Smooth muscle cell (in vitro differentiated cells): ENCODE data around the gene TBC1D16. TPM values are rescaled to one million over a fixed set of nuclear protein-coding genes. Genes with fewer than 3 reads are reported as not detected.

Source experiments
- DNase-seq: peaks from one replicate; lab custom pipeline; 2025; ENCODE audit not compliant: unreplicated experiment; lab: John Stamatoyannopoulos, UW
- H2AFZ ChIP-seq: fragments of 200-600 bp; sonication (generic); 2 replicates; pipeline ENCODE4 v1.6.0; 2016; ENCODE audit warnings: antibody characterized with exemption, low read depth, mild to moderate bottlenecking
- H3F3A ChIP-seq: fragments of 200-600 bp; sonication (generic); 2 replicates; pipeline ENCODE4 v1.6.0; 2017; ENCODE audit warnings: antibody characterized with exemption, low read depth
- H3K27ac ChIP-seq: fragments of 200-600 bp; sonication (generic); 2 replicates; pipeline ENCODE4 v1.5.1; 2016; ENCODE audit warnings: low read depth, mild to moderate bottlenecking
- H3K27me3 ChIP-seq: fragments of 200-600 bp; sonication (generic); 2 replicates; pipeline ENCODE4 v1.6.1; 2016; ENCODE audit warnings: low read depth, mild to moderate bottlenecking
- H3K36me3 ChIP-seq: fragments of 200-600 bp; sonication (generic); 2 replicates; pipeline ENCODE4 v1.5.1; 2016; ENCODE audit warnings: low read depth
- H3K4me1 ChIP-seq: fragments of 200-600 bp; sonication (generic); 2 replicates; pipeline ENCODE4 v1.5.1; 2016; ENCODE audit warnings: low read depth
- H3K4me2 ChIP-seq: fragments of 200-600 bp; sonication (generic); 2 replicates; pipeline ENCODE4 v1.6.0; 2016; ENCODE audit warnings: mild to moderate bottlenecking
- H3K4me3 ChIP-seq: fragments of 200-600 bp; sonication (generic); 2 replicates; pipeline ENCODE4 v1.5.1; 2016; ENCODE audit warnings: mild to moderate bottlenecking
- H3K79me2 ChIP-seq: fragments of 200-600 bp; sonication (generic); 2 replicates; pipeline ENCODE4 v1.6.0; 2016; ENCODE audit warnings: low read depth, mild to moderate bottlenecking
- H3K9ac ChIP-seq: fragments of 200-600 bp; sonication (generic); 2 replicates; pipeline ENCODE4 v1.6.0; 2016; ENCODE audit warnings: low read depth
- H3K9me3 ChIP-seq: fragments of 200-600 bp; sonication (generic); replicated peaks from 2 replicates; pipeline ENCODE4 v1.5.1; 2016; ENCODE audit warnings: low read depth
- H4K20me1 ChIP-seq: fragments of 200-600 bp; sonication (generic); 2 replicates; pipeline ENCODE4 v1.6.0; 2016; ENCODE audit warnings: low read depth
- CTCF ChIP-seq: fragments of 200-600 bp; sonication (generic); IDR thresholded peaks from 2 replicates; pipeline ENCODE4 v1.5.1; 2017; ENCODE audit warnings: borderline replicate concordance, mild to moderate bottlenecking, antibody characterized with exemption; ENCODE audit not compliant: insufficient read depth, poor library complexity, severe bottlenecking
- WGBS: methylation state at CpG from one replicate; pipeline ENCODE4 v1.1.7; 2016; ENCODE audit warnings: low lambda C conversion rate; 5-methylcytosine and 5-hydroxymethylcytosine counted together
- polyA plus RNA-seq: library from polyadenylated mRNA; unstranded; fragments of >200 nt; fragmentation: Nextera tagmentation; extraction: Ambion mirVana; gene quantifications from 2 replicates; pipeline ENCODE4 v1.2.1, GENCODE V29; 2016
- total RNA-seq: library from RNA; depleted of rRNA; stranded (reverse); fragments of >200 nt; gene quantifications from 2 replicates; pipeline ENCODE4 v1.2.3, GENCODE V29; 2014

Gene TBC1D16
- total and polyA plus RNA-seq, 2 experiments from 2014 or later = 17.4 to 24.6 TPM

DNA sequence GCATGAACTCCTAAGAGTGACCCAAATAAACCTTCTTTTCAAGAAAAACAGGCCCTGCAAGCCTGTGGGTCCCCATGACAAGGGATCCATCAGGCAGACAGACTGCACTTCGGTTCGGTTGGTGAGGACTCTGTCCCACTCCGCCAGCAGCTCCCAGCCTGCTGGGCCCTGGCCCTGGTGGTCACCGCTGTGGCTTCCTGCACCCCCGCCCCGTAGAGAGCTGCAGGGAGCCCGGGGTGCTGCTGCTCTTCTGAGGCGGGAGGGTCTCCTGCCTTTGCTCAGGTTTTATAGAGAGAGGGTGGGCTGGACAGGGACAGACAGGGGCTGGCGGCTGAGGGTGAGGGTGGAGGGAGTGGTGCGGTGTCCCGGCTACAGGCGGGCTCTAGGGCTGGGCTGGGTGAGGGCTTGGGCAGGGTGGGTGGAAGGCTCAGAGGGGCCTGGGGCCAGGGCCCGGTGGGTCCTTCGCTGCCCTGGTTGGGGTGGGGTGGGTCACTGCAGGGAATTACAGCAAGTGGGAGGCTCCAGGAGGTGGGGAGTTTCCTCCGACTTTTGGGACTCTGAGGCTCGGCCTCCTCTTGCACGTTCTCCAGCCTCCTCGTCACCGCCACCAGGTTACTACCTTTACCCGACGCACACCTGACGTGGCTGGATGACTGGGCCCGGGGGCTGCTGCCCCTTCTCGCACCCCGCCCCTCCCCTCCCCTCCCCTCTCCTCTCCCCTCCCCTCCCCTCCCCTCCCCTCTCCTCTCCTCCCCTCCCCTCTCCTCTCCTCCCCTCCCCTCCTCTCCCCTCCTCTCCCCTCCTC is 106.2 kb downstream of the TBC1D16 start:
- Histone ChIP-seq H3K27ac (no peak overlapping the region), H3F3A (no peaks in the 10 kb centered on the region), H3K4me1 (peaks cover 12% of the 10 kb centered on the region), H3K9me3 (no peaks in the 10 kb centered on the region), H2AFZ (no peak overlapping the region), H3K27me3 (peaks cover 26% of the 10 kb centered on the region), H3K4me2 (peak overlapping the region; percentile 93), H3K36me3 (no peaks in the 10 kb centered on the region), H3K9ac (no peak overlapping the region), H4K20me1 (no peaks in the 10 kb centered on the region), H3K4me3 (peak overlapping the region; percentile 65), H3K79me2 (no peaks in the 10 kb centered on the region)
- no peak for DNase-seq
- TF ChIP-seq CTCF = no peak
- 67% methylated on average over 19 of the region's 25 CpGs for WGBS

GRCh38 chr17:79928502-79929256 is 107.0 kb downstream of the TBC1D16 start:
- 90% methylated on average over 16 of the region's 16 CpGs for WGBS
- H3K9ac ChIP-seq = no peak overlapping the region
- DNase-seq = no peak

GRCh38 chr17:79927688-79928501 is 107.8 kb downstream of the TBC1D16 start:
- Histone ChIP-seq H3K27ac (no peak overlapping the region), H3K4me2 (no peak overlapping the region), H3K36me3 (no peaks in the 10 kb centered on the region), H3F3A (no peaks in the 10 kb centered on the region), H3K4me1 (peaks cover 12% of the 10 kb centered on the region), H3K9ac (no peak overlapping the region), H3K27me3 (peaks cover 26% of the 10 kb centered on the region), H4K20me1 (no peaks in the 10 kb centered on the region), H3K79me2 (no peaks in the 10 kb centered on the region), H3K9me3 (no peaks in the 10 kb centered on the region), H3K4me3 (no peak overlapping the region), H2AFZ (no peak overlapping the region)
- no peak for DNase-seq
- WGBS = 95% methylated on average over 13 of the region's 13 CpGs
- no peak for TF ChIP-seq CTCF

More at GRCh38 chr17:79928502-79929256, 107.0 kb downstream of the TBC1D16 start:
- peaks cover 26% of the 10 kb centered on the region for H3K27me3 ChIP-seq
- peaks cover 12% of the 10 kb centered on the region for H3K4me1 ChIP-seq
- H3K4me2 ChIP-seq = no peak overlapping the region
- no peak overlapping the region for H3K27ac ChIP-seq
- no peaks in the 10 kb centered on the region for H3K36me3 ChIP-seq
- no peak overlapping the region for H2AFZ ChIP-seq
- H3K9me3 ChIP-seq = no peaks in the 10 kb centered on the region
- H3K4me3 ChIP-seq = no peak overlapping the region
- no peaks in the 10 kb centered on the region for H3F3A ChIP-seq
- no peak for TF ChIP-seq CTCF
- H3K79me2 ChIP-seq = no peaks in the 10 kb centered on the region
- H4K20me1 ChIP-seq = no peaks in the 10 kb centered on the region
